Measurements from ENCODE around the gene FLCN.
A peak's percentile ranks its signal among the peaks of the same experiment; 100 is the strongest.

FLCN gene

DNA sequence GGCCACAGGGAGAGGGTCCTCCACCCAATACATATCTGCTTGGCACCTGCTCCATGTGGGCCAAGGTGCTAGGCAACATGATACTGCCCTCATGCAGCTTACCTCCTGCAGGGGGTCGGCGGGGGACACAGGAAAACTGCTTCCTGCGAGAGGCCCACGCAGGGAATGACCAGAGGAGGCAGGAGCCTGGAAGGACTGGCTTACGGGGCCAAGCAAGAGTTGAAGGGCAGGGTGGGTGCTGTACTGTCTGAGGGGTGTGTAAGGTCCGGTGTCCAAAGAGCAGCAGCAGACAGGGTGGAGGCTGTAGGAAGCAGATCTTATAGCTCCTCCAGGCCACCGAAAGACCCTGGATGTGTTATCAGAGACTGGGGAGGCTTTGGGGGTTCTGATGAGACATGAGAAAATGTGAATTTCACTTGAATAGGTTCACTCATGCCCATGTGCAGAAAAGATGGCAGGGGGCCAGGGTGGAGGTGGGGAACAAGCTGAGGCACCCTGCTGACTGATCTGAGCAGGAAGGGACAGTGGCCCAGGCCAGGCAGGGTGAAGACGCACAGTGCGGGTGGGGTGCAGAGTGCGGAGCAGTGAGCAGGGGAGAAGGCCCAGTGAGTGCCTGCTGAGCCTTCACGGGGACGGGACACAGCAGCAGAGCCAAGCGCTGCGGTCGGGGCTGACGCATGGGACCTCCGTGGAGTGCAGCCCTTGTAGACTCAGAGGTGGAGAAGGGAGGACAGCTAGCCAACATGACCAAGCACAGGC, 8.3 kb downstream of the FLCN start:
- no peak overlapping the region for H3K4me3 Mint-ChIP-seq
- H3K9me3 Mint-ChIP-seq, result no peaks in the 10 kb centered on the region
- H3K27me3 Mint-ChIP-seq, result no peaks in the 10 kb centered on the region
- DNase-seq, result no peak
- peak overlapping the region; percentile 67 for H3K27ac Mint-ChIP-seq
- CTCF ChIA-PET, result no interaction called here
- peaks cover 62% of the 10 kb centered on the region for H3K36me3 Mint-ChIP-seq
- H3K4me1 Mint-ChIP-seq, result peaks cover 8% of the 10 kb centered on the region

DNA sequence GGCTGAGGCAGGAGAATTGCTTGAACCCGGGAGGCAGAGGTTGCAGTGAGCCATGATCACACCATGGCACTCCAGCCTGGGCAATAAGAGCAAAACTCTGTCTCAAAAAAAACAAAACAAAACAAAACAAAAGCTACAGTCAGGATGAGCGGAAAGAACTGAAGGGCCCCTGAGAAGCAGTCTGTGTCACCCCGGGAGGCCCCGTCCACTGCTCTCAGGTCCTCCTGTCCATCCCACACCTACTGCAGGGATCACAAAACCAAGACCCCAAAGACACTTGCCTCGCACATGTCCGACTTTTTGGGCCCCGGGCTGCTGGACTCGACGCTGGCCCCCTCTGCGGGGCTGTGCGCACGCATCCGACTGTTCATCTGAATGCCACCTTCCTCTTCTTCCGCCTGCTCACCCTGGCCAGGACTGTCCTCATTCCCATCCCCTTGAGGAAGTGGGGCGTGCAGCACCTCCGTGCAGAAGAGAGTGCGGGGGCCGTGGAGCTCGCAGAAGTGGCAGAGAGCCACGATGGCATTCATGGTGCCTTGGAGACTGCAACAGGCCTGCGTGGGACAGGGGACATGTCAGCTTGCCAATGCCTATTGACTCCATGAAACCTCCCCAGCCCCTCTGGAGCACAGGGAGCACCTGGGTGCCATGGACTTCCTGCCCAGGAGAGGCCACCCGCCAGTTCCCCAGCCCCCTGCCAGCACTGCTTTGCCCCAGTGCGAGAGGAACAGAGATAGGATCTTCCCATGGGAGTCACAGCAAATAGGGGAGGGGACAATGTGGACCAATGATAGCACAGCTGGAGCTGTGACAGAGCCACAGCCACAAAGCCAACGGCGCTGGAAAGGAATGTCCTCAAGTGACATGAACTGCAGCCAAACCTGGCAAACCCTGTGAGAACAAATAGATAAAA, 9.1 kb downstream of the FLCN start:
- H3K36me3 Mint-ChIP-seq, result peaks cover 67% of the 10 kb centered on the region
- CTCF ChIA-PET, result no interaction called here
- H3K27ac Mint-ChIP-seq, result no peak overlapping the region
- no peak for DNase-seq
- no peaks in the 10 kb centered on the region for H3K27me3 Mint-ChIP-seq
- peaks cover 8% of the 10 kb centered on the region for H3K4me1 Mint-ChIP-seq
- H3K4me3 Mint-ChIP-seq, result no peak overlapping the region
- no peaks in the 10 kb centered on the region for H3K9me3 Mint-ChIP-seq

DNA sequence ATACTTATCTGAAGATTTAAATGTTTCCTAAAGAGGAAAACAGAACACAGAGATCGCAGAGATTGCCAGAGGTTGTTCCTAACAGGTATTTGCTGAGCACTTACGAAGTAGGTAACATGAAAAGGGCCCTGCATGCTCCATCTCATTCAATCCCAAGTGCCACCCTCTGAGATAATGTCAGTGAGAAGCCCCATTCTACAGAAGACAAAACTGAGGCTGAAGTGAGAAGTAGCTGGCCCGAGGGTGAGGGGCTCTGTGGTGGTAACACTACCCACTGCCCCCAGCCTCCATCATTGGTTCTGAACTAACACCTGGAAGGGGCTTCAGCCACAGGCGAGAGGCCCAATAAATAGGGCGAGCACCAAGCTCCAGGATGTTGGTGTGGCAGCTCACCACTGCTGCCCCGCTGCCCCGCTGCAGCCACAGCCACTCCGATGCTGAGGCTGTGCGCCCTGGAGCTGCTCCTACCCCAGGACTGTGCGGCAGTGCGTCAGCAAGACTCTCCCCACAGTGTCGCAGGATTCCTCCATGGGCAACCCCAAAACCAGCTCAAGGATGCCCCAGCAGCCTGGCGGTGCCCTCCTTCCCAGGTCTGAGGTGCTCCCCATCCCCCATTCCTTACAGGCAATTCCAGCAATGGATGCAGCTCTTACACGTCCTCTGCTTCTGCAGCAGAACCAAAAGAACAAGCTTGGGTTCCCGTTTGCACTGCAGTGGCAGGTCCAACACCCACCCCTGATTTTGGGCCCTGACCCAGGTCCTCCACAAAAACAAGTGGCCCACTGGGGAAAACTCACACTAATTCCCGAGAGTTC, 10.3 kb downstream of the FLCN start:
- H3K9me3 Mint-ChIP-seq, result no peaks in the 10 kb centered on the region
- no peak overlapping the region for H3K4me3 Mint-ChIP-seq
- no peaks in the 10 kb centered on the region for H3K27me3 Mint-ChIP-seq
- H3K4me1 Mint-ChIP-seq, result peaks cover under 1% of the 10 kb centered on the region
- H3K27ac Mint-ChIP-seq, result no peak overlapping the region
- CTCF ChIA-PET, result no interaction called here
- DNase-seq, result no peak
- peaks cover 63% of the 10 kb centered on the region for H3K36me3 Mint-ChIP-seq

DNA sequence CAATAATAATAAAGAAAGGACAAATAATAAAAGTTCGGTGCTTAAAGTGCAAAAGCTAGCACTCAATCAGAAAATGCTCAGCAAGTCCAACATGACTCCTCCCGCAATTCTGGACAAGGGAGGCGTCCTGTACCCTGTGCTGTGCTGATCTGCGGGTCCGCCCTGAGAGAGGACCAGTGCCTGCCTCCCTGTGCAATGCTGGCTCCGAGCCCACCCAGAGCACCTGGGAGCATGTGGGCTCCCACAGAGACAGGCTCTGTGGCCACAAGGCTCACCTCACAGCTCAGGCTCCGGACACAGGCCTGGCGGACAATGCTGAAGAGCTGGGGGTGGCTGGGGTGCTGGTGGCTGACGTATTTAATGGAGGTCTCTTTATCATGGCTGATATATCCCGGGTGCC, 11.1 kb downstream of the FLCN start:
- Mint-ChIP-seq H3K9me3 (no peaks in the 10 kb centered on the region), H3K36me3 (peaks cover 64% of the 10 kb centered on the region), H3K4me3 (no peak overlapping the region), H3K4me1 (no peaks in the 10 kb centered on the region), H3K27ac (no peak overlapping the region), H3K27me3 (no peaks in the 10 kb centered on the region)
- no peak for DNase-seq
- CTCF ChIA-PET, result no interaction called here

DNA sequence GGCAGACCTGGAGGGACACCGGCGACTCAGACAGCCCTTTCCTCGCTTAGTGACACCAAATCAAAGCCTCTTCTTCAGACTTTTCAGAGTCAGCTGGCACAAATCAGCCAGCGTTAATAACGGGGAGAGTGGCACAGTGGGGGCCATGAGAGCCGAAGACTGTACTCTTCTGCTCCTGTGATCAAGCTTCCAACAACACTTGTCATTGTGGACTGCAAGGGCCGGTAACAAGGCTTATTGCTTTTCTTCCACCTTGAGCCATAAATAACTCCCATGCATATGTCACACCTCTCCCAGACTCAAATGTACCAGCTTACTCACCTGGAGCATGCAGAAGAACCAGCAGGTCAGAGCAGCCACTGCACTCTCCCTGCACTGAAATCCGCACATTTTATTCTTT, 12.8 kb downstream of the FLCN start:
- Mint-ChIP-seq H3K27me3 (no peaks in the 10 kb centered on the region), H3K27ac (no peak overlapping the region), H3K4me3 (no peak overlapping the region), H3K4me1 (no peaks in the 10 kb centered on the region), H3K36me3 (peaks cover 63% of the 10 kb centered on the region), H3K9me3 (no peaks in the 10 kb centered on the region)
- no peak for DNase-seq
- CTCF ChIA-PET, result no interaction called here

DNA sequence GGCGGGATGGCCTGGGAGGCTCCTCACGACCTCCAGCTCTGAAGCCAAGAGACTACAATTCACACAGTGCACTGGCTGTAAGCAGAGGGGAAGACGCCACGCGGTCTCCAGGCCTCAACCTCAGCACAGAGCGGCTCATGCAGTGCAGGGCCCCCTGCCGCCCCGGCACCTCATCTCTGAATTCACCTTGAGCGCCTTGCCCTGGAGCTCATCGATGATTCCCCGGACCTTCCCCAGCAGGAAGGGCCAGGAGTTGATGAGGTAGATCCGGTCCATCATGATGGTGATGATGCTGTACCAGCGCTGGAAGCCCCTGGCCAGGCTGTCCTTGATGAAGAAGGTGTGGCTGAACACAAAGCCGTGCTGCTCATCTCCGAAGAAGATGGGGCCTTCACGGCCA, 13.2 kb downstream of the FLCN start:
- CTCF ChIA-PET, result no interaction called here
- DNase-seq, result no peak
- Mint-ChIP-seq H3K36me3 (peaks cover 63% of the 10 kb centered on the region), H3K9me3 (no peaks in the 10 kb centered on the region), H3K4me1 (no peaks in the 10 kb centered on the region), H3K27ac (peak overlapping the region; percentile 74), H3K27me3 (no peaks in the 10 kb centered on the region), H3K4me3 (no peak overlapping the region)

DNA sequence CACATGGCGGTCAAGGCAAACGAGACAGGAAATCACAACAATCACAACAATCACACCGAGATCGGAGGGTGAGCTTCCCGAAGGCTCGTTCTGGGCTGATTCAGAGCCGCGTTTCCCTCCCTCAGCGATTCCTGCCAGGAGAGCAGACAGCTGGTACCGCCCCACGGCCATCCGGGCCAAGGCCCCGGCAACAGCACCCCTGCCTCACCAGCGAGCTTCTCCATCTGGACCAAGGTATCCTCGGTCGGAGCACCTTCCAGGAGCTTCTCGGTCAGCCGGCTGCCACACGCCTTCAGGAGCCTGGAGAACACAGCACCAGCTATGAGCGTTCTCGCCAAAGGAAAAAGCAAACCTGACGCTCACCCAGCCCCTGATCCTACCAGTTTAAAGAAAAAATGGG, 15.6 kb downstream of the FLCN start:
- no peak for DNase-seq
- H3K9me3 Mint-ChIP-seq, result no peaks in the 10 kb centered on the region
- H3K4me1 Mint-ChIP-seq, result no peaks in the 10 kb centered on the region
- no peaks in the 10 kb centered on the region for H3K27me3 Mint-ChIP-seq
- no peak overlapping the region for H3K27ac Mint-ChIP-seq
- no peak overlapping the region for H3K4me3 Mint-ChIP-seq
- H3K36me3 Mint-ChIP-seq, result peaks cover 67% of the 10 kb centered on the region
- CTCF ChIA-PET, result interaction anchor here (1.3 kb wide), 1 partner anchor 14 kb away, joined by 3 read pairs; no protein-coding TSS in a partner anchor

DNA sequence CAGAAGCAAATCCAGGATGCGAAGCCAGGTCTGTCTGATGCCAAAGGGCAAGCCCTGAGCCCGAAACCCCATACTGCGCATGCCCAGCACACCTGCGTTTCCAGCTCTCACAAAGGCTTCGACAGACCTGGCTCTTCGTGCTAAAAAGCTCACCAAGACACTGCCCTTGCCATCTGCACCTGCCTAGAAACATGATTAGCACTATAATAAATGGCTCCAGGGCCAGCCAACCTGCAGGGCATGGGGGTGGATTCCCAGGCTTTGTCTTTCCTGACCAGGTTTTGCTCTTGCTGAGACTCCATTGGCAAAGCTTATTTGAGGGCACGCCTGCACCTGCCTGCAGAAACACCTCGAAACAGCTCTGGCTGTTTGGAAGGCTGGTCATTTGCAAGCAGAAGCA, 16.4 kb downstream of the FLCN start:
- no peaks in the 10 kb centered on the region for H3K4me1 Mint-ChIP-seq
- CTCF ChIA-PET, result interaction anchor here (1.3 kb wide), 1 partner anchor 15 kb away, joined by 3 read pairs; no protein-coding TSS in a partner anchor
- H3K27me3 Mint-ChIP-seq, result no peaks in the 10 kb centered on the region
- no peak for DNase-seq
- H3K4me3 Mint-ChIP-seq, result no peak overlapping the region
- H3K36me3 Mint-ChIP-seq, result peaks cover 62% of the 10 kb centered on the region
- H3K27ac Mint-ChIP-seq, result no peak overlapping the region
- H3K9me3 Mint-ChIP-seq, result no peaks in the 10 kb centered on the region

DNA sequence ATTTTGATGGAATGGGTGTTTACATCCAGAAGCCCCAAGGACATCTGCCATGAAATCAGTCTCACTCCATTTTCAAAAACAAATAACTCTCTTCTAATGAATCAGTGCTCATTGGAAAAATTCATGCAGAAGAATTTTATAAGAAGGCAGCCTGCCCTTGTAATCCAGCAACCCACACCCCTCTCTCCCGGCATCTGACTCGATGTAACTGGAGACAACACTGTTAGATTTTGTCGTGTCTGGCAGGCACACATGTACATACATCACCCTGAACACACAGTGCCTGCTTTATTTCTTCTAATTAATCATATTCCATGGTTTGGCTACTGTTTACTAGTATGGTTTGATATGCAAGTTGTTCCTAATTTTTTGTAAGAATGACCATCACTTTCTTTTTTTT, 19.0 kb downstream of the FLCN start:
- Mint-ChIP-seq H3K4me3 (no peak overlapping the region), H3K4me1 (no peaks in the 10 kb centered on the region), H3K27me3 (no peaks in the 10 kb centered on the region), H3K27ac (no peak overlapping the region), H3K9me3 (no peaks in the 10 kb centered on the region), H3K36me3 (peaks cover 50% of the 10 kb centered on the region)
- no peak for DNase-seq
- CTCF ChIA-PET, result interaction anchor here (0.7 kb wide), 1 partner anchor 164 kb away, joined by 4 read pairs; no protein-coding TSS in a partner anchor

DNA sequence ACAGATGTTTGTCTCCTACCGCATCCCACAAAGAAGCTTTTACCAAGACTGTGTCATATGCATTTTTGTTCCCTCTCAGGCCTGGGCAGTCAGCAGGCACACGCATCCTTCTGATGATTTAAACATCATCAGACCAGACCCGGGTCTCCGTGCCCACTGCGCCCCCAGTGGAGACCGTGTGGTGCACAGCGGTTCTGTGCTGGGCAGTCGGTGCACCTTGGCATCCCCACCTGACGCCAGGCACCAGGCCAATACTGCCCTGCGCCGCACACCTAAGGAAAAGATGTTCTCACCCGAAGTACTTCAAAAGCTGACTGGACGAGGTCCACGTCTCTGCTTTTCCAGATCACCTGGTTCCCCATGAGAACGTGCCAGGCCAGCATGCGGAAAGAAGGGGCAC, 20.2 kb downstream of the FLCN start:
- Mint-ChIP-seq H3K36me3 (peaks cover 50% of the 10 kb centered on the region), H3K9me3 (no peaks in the 10 kb centered on the region), H3K27me3 (no peaks in the 10 kb centered on the region), H3K4me1 (no peaks in the 10 kb centered on the region), H3K4me3 (no peak overlapping the region), H3K27ac (no peak overlapping the region)
- CTCF ChIA-PET, result no interaction called here
- DNase-seq, result no peak

DNA sequence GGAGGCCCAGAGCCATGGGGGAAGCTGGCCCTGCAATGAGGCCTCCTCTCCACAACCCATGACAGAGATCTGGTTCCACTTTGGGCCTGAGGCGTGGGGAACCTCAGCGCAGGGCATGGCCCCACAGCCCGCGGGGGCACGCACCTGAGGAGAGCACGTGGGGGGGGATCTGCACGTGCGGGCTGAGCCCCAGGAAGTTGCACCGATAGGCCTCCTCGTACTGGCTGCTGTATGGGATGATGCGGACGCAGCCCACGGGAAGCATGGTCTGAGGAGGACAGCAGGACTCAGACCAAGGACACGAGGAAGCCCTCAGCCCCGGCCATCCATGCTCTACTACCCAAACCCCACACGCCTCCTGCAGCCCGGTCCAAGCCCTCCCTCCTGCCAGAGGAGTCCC, 20.7 kb downstream of the FLCN start:
- CTCF ChIA-PET, result no interaction called here
- H3K36me3 Mint-ChIP-seq, result peaks cover 47% of the 10 kb centered on the region
- H3K27ac Mint-ChIP-seq, result no peak overlapping the region
- no peaks in the 10 kb centered on the region for H3K4me1 Mint-ChIP-seq
- no peak overlapping the region for H3K4me3 Mint-ChIP-seq
- no peaks in the 10 kb centered on the region for H3K9me3 Mint-ChIP-seq
- DNase-seq, result no peak
- H3K27me3 Mint-ChIP-seq, result no peaks in the 10 kb centered on the region

DNA sequence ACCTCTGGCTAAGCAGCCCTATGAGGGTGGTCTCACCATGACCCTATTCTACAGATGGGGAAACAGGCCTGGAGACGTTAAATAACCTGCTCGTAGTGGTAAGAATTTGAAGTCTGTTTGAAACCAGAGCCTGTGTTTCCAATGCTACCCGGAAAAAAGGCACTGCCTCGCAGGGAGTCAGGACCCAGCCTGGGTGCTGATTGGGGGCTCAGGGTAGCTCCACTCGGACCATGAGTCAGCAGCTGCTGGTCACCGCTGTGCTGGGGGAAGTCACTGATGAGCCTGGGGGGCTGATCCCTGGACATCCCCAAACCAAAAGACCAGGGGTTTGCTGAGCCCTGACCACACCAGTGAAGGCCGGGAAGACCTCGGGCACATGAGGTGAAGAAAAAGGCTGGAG, 21.4 kb downstream of the FLCN start:
- Mint-ChIP-seq H3K36me3 (peaks cover 48% of the 10 kb centered on the region), H3K27ac (no peak overlapping the region), H3K27me3 (no peaks in the 10 kb centered on the region), H3K4me3 (no peak overlapping the region), H3K9me3 (no peaks in the 10 kb centered on the region), H3K4me1 (no peaks in the 10 kb centered on the region)
- DNase-seq, result no peak
- CTCF ChIA-PET, result no interaction called here

DNA sequence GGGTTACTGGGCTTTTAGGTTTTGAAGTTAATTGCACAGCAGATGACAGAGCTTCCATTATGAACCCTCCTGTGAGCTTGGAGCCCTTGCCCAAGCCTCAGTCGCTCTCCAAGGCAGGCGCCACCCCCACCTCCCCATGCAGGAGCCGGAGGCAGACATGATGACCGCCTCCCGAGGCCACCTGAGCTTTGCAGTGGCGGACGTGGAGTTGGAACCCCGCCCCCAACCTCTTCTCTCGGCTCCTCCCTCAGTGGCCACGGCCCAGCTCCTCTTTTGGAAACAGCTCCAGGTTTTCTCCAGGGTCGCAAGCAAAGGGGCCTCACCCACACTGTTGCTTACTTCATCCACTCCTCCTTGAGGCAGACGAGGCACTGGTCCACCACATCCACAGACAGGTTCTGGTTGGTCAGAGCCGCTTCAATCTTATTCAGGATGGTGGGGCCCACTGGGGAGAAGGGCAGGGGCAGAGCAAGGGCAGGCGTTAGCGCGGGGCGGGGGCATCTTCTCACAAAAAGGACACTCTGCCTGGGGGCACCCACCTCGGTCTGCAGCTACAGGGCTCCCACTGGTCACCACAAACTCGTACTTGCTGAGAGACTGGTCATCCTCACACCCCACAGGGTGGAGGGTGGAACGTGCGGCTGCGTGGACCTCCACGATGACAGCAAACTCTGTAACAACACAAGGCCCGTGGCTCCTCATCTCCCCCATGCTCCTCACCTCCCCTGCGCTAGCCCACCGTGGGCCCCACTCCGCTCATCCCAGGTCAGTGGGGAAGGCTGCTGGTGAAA, 22.1 kb downstream of the FLCN start:
- no peaks in the 10 kb centered on the region for H3K4me1 Mint-ChIP-seq
- H3K27me3 Mint-ChIP-seq, result no peaks in the 10 kb centered on the region
- no peak for DNase-seq
- H3K27ac Mint-ChIP-seq, result no peak overlapping the region
- no peaks in the 10 kb centered on the region for H3K9me3 Mint-ChIP-seq
- CTCF ChIA-PET, result interaction anchor here (0.9 kb wide), 1 partner anchor 73 kb away, joined by 3 read pairs; no protein-coding TSS in a partner anchor
- H3K36me3 Mint-ChIP-seq, result peaks cover 42% of the 10 kb centered on the region
- H3K4me3 Mint-ChIP-seq, result no peak overlapping the region

Data from activated naive CD4-positive, alpha-beta T cell treated with anti-CD3 and anti-CD28 coated beads, Interleukin-2, amount 10 ng/mL, durations not matched to agents 7 days and 5 days (primary cell).